GF-D8 (cell line): Measurements from ENCODE around the gene ISLR2.

Source experiments
- DNase-seq: peaks from one replicate; lab custom pipeline; 2025; lab: John Stamatoyannopoulos, UW

Gene ISLR2

GRCh38 chr15:74129586-74130154 lies 716 bp upstream of the ISLR2 start:
- no peak for DNase-seq

GRCh38 chr15:74130849-74131627 lies 652 bp downstream of the ISLR2 start:
- no peak for DNase-seq

GRCh38 chr15:74131628-74132413 lies 1.4 kb downstream of the ISLR2 start:
- no peak for DNase-seq

GRCh38 chr15:74132681-74133651 lies 2.6 kb downstream of the ISLR2 start:
- no peak for DNase-seq

GRCh38 chr15:74133694-74134386 lies 3.5 kb downstream of the ISLR2 start:
- no peak for DNase-seq

GRCh38 chr15:74134387-74135027 lies 4.1 kb downstream of the ISLR2 start:
- DNase-seq: no peak

GRCh38 chr15:74135041-74135565 lies 4.7 kb downstream of the ISLR2 start:
- DNase-seq: no peak

- DNase-seq: no peak
These were observed 6.1 kb downstream of the ISLR2 start for GRCh38 chr15:74136540-74136813.

- no peak for DNase-seq
These were observed 6.6 kb downstream of the ISLR2 start for GRCh38 chr15:74136814-74137536.

GRCh38 chr15:74137537-74137894 lies 7.1 kb downstream of the ISLR2 start:
- DNase-seq: no peak

GRCh38 chr15:74138642-74139041 lies 8.3 kb downstream of the ISLR2 start:
- no peak for DNase-seq

- no peak for DNase-seq
These were observed 11.2 kb downstream of the ISLR2 start for GRCh38 chr15:74141591-74141990.

GRCh38 chr15:74144153-74144775 lies 13.9 kb downstream of the ISLR2 start:
- DNase-seq: no peak

GRCh38 chr15:74146277-74146800 lies 16.0 kb downstream of the ISLR2 start:
- DNase-seq: no peak

- DNase-seq: no peak
These were observed 16.7 kb downstream of the ISLR2 start for GRCh38 chr15:74147051-74147450.

GRCh38 chr15:74155766-74156417 lies 25.5 kb downstream of the ISLR2 start:
- DNase-seq: no peak

GRCh38 chr15:74156678-74157411 lies 26.5 kb downstream of the ISLR2 start:
- no peak for DNase-seq
